ENCODE data around the gene TRIM64.
"Not testable (repeated sequence)": the region's sequence is repeated elsewhere in the genome, so short reads cannot be mapped to it uniquely, and the experiment has no call there.

TRIM64 gene, protein sequence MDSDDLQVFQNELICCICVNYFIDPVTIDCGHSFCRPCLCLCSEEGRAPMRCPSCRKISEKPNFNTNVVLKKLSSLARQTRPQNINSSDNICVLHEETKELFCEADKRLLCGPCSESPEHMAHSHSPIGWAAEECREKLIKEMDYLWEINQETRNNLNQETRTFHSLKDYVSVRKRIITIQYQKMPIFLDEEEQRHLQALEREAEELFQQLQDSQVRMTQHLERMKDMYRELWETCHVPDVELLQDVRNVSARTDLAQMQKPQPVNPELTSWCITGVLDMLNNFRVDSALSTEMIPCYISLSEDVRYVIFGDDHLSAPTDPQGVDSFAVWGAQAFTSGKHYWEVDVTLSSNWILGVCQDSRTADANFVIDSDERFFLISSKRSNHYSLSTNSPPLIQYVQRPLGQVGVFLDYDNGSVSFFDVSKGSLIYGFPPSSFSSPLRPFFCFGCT

DNA sequence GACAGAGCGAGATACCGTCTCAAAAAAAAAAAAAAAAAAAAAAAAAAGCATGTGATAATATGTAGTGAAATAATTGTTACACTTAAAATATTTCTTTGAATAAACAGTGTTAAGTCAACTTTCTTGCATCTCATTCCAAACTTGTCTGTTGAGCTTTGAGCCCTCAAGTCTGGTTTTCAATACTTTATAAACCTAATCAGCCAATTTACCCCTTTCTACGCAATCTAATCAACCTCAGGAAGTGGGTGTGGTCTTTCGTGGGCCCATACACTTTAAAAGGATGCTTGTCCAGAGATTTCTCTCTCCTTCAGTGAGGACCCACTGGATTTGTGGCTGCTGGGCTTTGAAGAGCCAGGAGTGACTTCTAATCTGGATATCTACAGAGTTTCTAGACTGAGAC is at the start of gene TRIM64:
TSS of gene TRIM64 (plus strand) at position 301 of the 400 bp plus-strand sequence. CDS start 2,467 bp downstream, outside the sequence.
- DNase-seq (ENCODE audit: low spot score in 2 of 2); H3K36me3 Mint-ChIP-seq; H3K9me3 Mint-ChIP-seq; H3K4me1 Mint-ChIP-seq; ATAC-seq; H3K27ac Mint-ChIP-seq; H3K4me3 Mint-ChIP-seq: not testable (repeated sequence)

- ATAC-seq (no peak), DNase-seq (ENCODE audit: low spot score in 2 of 2) (no peak)
- Mint-ChIP-seq H3K27ac (no peak within 1 kb of the TSS), H3K4me1 (no peaks in the 10 kb centered on the region), H3K36me3 (no peaks in the 10 kb centered on the region), H3K9me3 (peaks cover 2% of the 10 kb centered on the region), H3K4me3 (no peak within 1 kb of the TSS)
Measured at GRCh38 chr11:89922195-89922660, 43.6 kb upstream of the TRIM64 start, which contains the start of gene TRIM49D1. Gene TRIM49D1, minus strand, starts transcription at chr11:89922245. Its CDS starts 4,535 bp downstream, at chr11:89917710.

DNA sequence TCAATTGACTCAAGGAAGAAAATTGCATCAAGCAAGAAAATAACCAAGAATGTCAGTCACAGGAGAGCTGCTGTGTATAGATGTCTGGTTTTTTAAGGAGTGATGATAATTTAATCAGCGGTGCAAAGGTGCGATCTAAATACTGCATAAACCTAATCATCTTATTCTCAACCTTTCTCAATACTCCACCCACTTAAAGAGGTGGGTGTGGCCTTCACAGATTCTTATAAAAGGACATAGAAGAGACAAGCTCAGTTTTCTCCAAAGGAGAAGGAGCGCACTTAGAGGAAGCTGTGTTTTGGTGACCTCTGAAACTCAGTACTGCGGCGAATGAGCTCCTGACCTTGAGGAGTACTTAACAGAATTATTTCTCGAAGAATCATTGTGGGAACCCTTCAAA is 42.1 kb upstream of the TRIM64 start, which contains the start of gene TRIM49D2:
TSS of gene TRIM49D2 (plus strand) at position 301 of the 400 bp plus-strand sequence. CDS start 2,698 bp downstream, outside the sequence.
- not testable (repeated sequence) for DNase-seq (ENCODE audit: low spot score in 2 of 2); H3K4me1 Mint-ChIP-seq; H3K9me3 Mint-ChIP-seq; H3K36me3 Mint-ChIP-seq; H3K4me3 Mint-ChIP-seq; ATAC-seq; H3K27ac Mint-ChIP-seq

DNA sequence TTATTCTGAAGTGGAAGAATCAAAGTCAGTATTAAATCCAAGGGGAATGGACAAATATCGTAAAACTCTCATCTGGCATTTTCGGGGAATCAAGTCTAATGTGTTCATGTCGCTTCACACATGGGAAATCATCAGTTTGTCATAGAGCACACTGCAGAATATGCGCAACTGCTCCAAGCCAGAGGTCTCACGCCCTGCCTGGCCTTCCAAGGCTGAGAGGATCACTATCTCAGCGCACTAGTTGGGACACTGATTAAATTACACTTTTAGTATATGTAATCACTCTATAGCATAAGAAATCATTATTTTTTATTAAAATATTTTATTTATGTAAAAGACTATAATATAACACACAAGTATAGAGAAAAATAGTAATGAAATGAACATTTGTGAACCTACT is 5.0 kb upstream of the TRIM64 start:
- DNase-seq (ENCODE audit: low spot score in 2 of 2); H3K4me3 Mint-ChIP-seq; ATAC-seq; H3K9me3 Mint-ChIP-seq; H3K27ac Mint-ChIP-seq; H3K4me1 Mint-ChIP-seq; H3K36me3 Mint-ChIP-seq: not testable (repeated sequence)

All from stimulated activated effector memory CD8-positive, alpha-beta T cell treated with anti-CD3 and anti-CD28 coated beads, Interleukin-12 subunit alpha, Interleukin-12 subunit beta, amount 100 ng/mL, for 72 hours (primary cell).